ENCODE measurements around the gene SYCP2L. TPM values are rescaled to one million over a fixed set of nuclear protein-coding genes. Genes with fewer than 3 reads are reported as not detected.

Gene SYCP2L
- total RNA-seq, 2 donors from 2014 or later = 0.63 to 1.4 TPM

DNA sequence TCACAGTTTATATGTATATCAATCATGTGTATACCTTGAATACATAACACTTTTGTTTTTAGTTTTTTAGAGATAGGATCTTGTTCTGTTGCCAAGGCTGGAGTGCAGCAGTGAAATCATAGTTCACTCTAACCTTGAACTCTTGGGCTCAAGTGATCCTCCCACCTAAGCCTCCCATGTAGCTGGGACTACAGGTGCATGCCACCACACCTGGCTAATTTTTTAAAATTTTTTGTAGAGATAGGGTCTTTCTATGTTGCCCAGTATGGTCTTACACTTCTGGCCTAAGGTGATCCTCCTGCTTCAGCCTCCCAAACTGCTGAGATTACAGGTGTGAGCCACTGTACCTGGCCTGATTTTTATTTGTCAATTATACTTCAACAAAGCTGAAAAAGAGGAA is 69.9 kb downstream of the SYCP2L start:
- H3K27ac ChIP-seq = no peak overlapping the region
- H3K36me3 ChIP-seq = no peaks in the 10 kb centered on the region
- ATAC-seq (ENCODE audit: insufficient number of reproducible peaks, low FRiP score, low read depth) (no peak), DNase-seq (ENCODE audit: low spot score) (no peak)
- TF ChIP-seq, protein P1, sequence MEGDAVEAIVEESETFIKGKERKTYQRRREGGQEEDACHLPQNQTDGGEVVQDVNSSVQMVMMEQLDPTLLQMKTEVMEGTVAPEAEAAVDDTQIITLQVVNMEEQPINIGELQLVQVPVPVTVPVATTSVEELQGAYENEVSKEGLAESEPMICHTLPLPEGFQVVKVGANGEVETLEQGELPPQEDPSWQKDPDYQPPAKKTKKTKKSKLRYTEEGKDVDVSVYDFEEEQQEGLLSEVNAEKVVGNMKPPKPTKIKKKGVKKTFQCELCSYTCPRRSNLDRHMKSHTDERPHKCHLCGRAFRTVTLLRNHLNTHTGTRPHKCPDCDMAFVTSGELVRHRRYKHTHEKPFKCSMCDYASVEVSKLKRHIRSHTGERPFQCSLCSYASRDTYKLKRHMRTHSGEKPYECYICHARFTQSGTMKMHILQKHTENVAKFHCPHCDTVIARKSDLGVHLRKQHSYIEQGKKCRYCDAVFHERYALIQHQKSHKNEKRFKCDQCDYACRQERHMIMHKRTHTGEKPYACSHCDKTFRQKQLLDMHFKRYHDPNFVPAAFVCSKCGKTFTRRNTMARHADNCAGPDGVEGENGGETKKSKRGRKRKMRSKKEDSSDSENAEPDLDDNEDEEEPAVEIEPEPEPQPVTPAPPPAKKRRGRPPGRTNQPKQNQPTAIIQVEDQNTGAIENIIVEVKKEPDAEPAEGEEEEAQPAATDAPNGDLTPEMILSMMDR (IDR thresholded peaks at IDR 0.05) = no peak
- H3K9me3 ChIP-seq = no peaks in the 10 kb centered on the region
- H3K4me3 ChIP-seq = no peak overlapping the region
- H3K27me3 ChIP-seq (replicated peaks; ENCODE audit: insufficient read depth) = no peaks in the 10 kb centered on the region
- H3K4me1 ChIP-seq (ENCODE audit: control insufficient read depth in 1 of 2, low read depth in 2 of 2) = no peaks in the 10 kb centered on the region

DNA sequence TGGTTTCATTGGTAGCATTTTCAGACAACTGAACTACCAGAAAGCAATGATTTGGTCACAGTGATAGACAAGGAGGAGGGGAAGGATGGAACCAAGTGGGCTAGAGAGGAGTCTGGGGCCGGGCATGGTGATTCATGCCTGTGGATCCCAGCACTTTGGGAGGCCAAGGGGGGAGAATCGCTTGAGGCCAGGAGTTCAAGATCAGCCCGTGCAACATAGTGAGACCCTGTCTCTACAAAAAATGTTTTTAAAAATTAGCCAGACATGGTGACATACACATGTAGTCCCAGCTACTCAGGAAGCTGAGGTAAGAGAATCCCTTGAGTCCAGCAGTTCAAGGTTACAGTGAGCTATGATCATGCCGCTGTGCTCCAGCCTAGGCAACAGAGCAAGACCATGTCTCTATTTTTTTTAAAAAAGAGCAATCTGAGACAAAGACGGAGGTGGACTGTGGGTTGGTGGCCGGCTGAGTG is 70.6 kb downstream of the SYCP2L start:
- DNase-seq (ENCODE audit: low spot score) = no peak
- Histone ChIP-seq H3K36me3 (no peaks in the 10 kb centered on the region), H3K4me3 (no peak overlapping the region), H3K9me3 (no peaks in the 10 kb centered on the region), H3K27ac (no peak overlapping the region), H3K27me3 (replicated peaks; ENCODE audit: insufficient read depth) (no peaks in the 10 kb centered on the region), H3K4me1 (ENCODE audit: control insufficient read depth in 1 of 2, low read depth in 2 of 2) (no peaks in the 10 kb centered on the region)
- no peak for ATAC-seq (ENCODE audit: insufficient number of reproducible peaks, low FRiP score, low read depth)
- TF ChIP-seq, protein P1 (IDR thresholded peaks at IDR 0.05) = no peak

DNA sequence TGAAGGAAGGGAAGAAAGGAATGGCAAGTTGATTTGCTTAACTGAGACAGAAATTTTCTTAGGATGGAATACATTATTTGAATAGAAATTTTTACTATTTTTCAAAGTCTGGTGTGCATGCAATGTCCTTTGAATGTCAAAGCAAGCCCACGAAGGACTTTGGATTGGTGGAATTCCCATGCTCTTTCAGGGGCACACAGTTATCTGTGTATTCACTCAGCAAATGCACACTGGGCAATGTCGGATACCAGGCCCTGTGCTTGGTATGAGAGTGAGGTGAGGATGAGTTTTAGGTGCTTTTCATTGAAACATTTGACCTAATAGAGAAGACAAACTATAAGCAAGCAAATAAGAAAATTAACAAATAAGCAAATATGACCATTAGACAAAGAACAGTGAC is 73.3 kb downstream of the SYCP2L start:
- TF ChIP-seq, protein P1 (IDR thresholded peaks at IDR 0.05) = no peak
- Histone ChIP-seq H3K36me3 (no peaks in the 10 kb centered on the region), H3K27me3 (replicated peaks; ENCODE audit: insufficient read depth) (no peaks in the 10 kb centered on the region), H3K27ac (no peak overlapping the region), H3K9me3 (no peaks in the 10 kb centered on the region), H3K4me3 (no peak overlapping the region), H3K4me1 (ENCODE audit: control insufficient read depth in 1 of 2, low read depth in 2 of 2) (no peaks in the 10 kb centered on the region)
- ATAC-seq (ENCODE audit: insufficient number of reproducible peaks, low FRiP score, low read depth) = no peak
- DNase-seq (ENCODE audit: low spot score) = no peak

DNA sequence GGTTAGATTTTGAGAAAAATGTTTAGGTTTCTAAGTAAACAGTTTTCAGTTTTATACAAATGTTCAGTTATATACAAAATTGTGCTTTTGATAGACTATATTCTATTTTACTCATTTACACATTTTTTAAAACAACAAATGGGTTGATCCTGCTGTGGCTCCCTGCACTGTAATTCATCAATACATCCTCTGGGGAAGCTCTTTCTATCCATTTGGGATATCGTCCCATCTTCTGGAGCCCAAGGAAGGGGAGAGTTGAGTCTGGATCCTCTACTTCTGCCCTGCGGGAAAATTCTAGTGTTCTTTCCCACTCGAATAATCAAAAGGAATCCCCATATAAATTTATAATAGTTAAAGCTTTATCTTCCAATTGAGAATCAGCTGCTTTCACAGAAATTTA is 75.0 kb downstream of the SYCP2L start:
- no peak overlapping the region for H3K4me3 ChIP-seq
- no peak overlapping the region for H3K27ac ChIP-seq
- DNase-seq (ENCODE audit: low spot score) (no peak), ATAC-seq (ENCODE audit: insufficient number of reproducible peaks, low FRiP score, low read depth) (no peak)
- TF ChIP-seq, protein P1 (IDR thresholded peaks at IDR 0.05) = no peak
- H3K9me3 ChIP-seq = peaks cover 6% of the 10 kb centered on the region
- no peaks in the 10 kb centered on the region for H3K36me3 ChIP-seq
- H3K4me1 ChIP-seq (ENCODE audit: control insufficient read depth in 1 of 2, low read depth in 2 of 2) = no peaks in the 10 kb centered on the region
- no peaks in the 10 kb centered on the region for H3K27me3 ChIP-seq (replicated peaks; ENCODE audit: insufficient read depth)

DNA sequence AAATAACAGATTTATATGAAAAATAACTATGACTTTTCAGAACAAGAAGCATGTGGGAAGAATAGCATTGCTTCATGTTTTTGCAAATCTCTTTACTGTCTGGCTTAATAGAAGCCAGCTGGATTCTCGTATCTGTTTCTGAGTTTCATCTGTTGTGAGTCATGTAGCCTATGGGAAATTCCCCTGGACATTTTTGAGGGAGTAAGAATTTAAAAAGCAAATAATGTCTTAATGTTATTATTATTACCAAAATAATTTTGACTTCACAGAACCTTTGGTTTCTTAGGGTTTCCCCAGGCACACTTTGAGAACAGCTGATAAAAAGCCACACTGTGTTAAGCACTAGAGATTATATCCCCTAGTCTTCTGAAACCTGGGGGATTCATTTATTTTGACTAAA is 75.8 kb downstream of the SYCP2L start:
- no peak for ATAC-seq (ENCODE audit: insufficient number of reproducible peaks, low FRiP score, low read depth)

More for the DNA sequence above, 75.8 kb downstream of the SYCP2L start:
- Histone ChIP-seq H3K27me3 (replicated peaks; ENCODE audit: insufficient read depth) (no peaks in the 10 kb centered on the region), H3K27ac (no peak overlapping the region), H3K9me3 (peaks cover 6% of the 10 kb centered on the region), H3K36me3 (no peaks in the 10 kb centered on the region), H3K4me3 (no peak overlapping the region), H3K4me1 (ENCODE audit: control insufficient read depth in 1 of 2, low read depth in 2 of 2) (no peaks in the 10 kb centered on the region)
- TF ChIP-seq, protein P1 (IDR thresholded peaks at IDR 0.05) = no peak
- no peak for DNase-seq (ENCODE audit: low spot score)
